Activated CD8-positive, alpha-beta memory T cell treated with anti-CD3 and anti-CD28 coated beads for 36 hours (primary cell): ENCODE measurements around the gene TMEM95. TPM values are rescaled to one million over a fixed set of nuclear protein-coding genes. Genes with fewer than 3 reads are reported as not detected.
"Not testable (repeated sequence)": the region's sequence is repeated elsewhere in the genome, so short reads cannot be mapped to it uniquely, and the experiment has no call there.

Experiments used
- CTCF ChIA-PET: fragments of 350-600 bp; sonication (Branson Sonifier 250); formaldehyde crosslinking; loops from one replicate; lab custom pipeline; 2021; ENCODE audit warnings: antibody characterized with exemption; lab: Charles Lee
- POLR2A ChIA-PET: fragments of 350-600 bp; sonication (Branson Sonifier 250); formaldehyde crosslinking; loops from one replicate; lab custom pipeline; 2021; ENCODE audit warnings: antibody characterized with exemption; lab: Charles Lee
- total RNA-seq, 2 experiments: library from RNA; stranded (reverse); gene quantifications; one replicate each; pipeline ENCODE4 v1.2.3, GENCODE V29; 2021

Gene TMEM95
- total RNA-seq, 2 experiments from 2014 or later: not detected

DNA sequence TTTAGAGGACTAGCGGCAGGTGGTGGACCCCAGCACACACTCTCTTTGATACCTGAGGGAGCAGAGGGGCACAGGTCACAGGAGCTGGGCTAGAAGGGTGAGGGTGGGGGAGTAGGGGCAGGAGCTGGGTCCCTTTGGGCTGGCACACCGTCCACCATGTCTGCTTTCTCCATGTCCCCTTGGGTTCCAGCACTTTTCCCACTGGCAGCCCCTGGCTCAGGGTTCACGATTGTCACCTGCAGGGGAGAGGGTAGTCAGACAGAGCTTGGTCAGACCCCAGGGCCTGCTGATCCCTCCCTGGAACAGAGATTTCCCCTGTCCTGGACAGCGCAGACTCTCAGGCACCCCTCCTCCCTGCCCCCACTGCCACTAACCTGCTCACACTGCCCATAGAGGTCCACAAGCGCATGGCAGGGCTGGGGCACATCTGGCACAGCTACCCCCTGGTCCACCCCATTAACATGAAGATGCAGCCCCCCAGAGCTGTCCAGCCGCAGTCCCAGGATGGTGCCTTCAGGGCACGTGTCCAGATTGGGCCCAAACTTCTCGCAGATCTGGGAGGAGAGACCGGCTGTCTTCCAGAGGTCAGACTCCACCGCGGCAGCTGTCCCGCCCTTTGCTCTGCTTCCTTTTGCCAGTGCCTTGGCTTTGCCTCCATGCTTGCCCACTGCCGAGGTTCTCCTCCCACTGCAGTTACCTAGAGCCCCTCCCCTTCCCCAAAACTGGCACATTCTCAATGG is 36.7 kb upstream of the TMEM95 start:
- ChIA-PET CTCF (interaction anchor here (0.5 to 1.1 kb wide), 2 partner anchors 34 to 133 kb away, joined by 4 read pairs; no protein-coding TSS in a partner anchor), POLR2A (interaction anchor here (0.5 to 1.2 kb wide), 3 partner anchors 11 to 24 kb away, joined by 3 to 7 read pairs (median 4); partner anchors contain the start of gene NEURL4)

DNA sequence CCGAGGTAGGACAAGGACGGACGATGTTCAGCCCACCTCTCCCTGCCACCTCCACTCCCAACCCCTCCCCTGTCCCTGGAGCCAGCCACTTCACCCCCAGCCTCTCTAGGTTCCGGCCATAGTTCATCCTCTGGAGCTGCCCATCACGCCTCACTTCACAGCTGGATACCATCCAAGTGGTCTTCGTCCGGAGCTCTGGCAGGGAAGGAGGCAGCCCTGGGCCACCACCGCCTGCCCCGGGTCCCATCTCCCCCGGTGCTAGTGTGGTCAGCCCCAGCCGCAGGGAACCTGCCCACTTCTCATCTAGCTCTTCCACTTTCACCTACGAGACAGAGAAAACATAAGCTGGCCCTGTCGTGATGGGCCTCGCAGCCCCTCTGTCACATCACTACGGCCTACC is 33.5 kb upstream of the TMEM95 start:
- POLR2A ChIA-PET: no interaction called here
- CTCF ChIA-PET: interaction anchor here (0.6 to 1.4 kb wide), 3 partner anchors 12 to 24 kb away, joined by 3 to 4 read pairs (median 3); partner anchors contain the start of gene ACAP1

DNA sequence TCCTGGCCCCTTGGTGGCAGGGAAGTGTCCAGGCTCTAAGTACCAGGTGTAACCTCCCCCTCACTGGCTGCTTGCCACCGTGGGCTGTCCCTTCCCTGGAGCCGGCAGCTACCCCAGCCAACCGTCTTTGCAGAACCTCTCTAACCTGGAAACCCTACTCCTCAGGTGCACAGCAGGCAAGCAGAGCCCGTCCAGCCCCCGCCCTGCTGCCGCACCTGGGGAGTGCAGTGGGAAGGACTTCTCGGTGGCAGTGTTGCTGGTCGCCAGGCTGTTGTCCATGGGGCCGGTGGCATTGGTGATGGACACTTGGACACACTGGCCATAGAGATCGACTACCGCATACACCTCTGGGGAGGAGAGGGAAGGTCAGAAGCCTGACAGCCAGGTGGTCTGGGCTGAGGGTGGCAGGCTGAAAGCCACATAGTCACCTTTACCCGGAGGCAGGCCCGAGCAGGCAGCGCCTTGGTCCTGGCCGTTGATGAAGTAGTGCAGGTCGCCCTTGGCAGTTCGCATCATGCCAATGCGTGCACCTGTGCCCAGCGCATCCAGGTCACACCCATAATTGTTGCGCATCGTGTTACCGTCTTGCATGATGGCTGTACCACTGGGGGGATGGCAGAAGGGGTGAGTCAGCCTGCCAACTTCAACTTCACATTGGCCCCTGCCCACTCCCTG is 32.3 kb upstream of the TMEM95 start:
- POLR2A ChIA-PET: no interaction called here
- CTCF ChIA-PET: interaction anchor here (2.5 to 2.6 kb wide), 2 partner anchors 14 to 21 kb away, joined by 9 to 16 read pairs; partner anchors contain the start of gene ACAP1

DNA sequence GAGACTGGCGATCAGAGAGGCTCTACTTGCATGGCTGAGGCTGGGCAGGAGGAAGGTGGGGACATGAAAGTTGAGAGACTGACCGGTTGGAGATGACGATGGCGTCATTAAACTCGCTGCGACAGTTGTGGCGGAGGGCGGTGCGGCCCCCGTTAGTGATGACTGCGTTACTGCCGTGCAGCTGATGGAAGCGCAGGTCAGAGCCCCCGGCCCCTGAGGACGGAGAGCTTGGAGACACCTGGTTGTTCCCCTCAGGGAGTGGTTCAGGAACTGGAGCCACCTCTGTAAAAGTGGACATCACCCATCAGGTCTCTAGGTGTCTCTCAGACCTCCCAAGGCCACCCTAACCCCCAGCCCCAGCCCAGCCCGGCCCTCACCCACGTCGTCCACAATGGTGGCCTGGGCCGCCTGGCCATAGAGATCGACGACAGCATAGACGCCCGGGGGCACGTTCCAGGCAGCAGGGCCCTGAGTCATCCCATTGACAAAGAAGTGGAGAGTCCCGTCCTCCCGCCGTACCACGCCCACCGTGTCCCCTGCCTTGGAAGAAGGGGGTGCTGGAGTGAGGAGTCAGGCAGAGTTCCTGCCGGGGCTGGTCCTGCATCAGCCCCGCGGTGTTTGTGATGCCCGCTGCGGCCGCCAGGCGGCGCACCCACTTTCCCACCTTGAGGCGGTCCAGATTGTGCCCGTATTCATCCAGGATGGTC is 31.1 kb upstream of the TMEM95 start:
- ChIA-PET CTCF (interaction anchor here (1.0 to 2.6 kb wide), 3 partner anchors 12 to 364 kb away, joined by 4 to 16 read pairs (median 9); partner anchors contain the start of genes ACAP1, TP53 and WRAP53), POLR2A (no interaction called here)

DNA sequence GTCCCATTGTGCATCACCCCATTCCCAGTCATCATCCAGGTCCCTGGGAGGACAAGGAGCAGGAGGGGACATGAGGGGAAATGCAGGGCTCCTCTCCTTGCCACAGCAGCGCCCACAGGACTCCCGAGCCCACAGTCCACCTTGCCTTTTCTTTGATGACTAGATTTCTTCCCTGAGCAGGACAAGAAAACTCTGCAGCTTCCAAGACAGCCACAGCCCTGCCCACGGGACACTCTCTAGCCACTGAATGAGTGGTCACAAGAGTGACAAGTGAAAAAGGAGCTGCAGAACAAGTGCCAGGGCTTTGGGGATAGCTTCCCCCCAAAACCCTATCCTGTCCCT is 30.5 kb upstream of the TMEM95 start:
- POLR2A ChIA-PET: interaction anchor here (1.0 kb wide), 1 partner anchor 11 kb away, joined by 7 read pairs; no protein-coding TSS in a partner anchor
- CTCF ChIA-PET: interaction anchor here (0.6 to 2.6 kb wide), 6 partner anchors 11 to 363 kb away, joined by 3 to 16 read pairs (median 4); partner anchors contain the start of genes ACAP1, TMEM95, TP53 and WRAP53

DNA sequence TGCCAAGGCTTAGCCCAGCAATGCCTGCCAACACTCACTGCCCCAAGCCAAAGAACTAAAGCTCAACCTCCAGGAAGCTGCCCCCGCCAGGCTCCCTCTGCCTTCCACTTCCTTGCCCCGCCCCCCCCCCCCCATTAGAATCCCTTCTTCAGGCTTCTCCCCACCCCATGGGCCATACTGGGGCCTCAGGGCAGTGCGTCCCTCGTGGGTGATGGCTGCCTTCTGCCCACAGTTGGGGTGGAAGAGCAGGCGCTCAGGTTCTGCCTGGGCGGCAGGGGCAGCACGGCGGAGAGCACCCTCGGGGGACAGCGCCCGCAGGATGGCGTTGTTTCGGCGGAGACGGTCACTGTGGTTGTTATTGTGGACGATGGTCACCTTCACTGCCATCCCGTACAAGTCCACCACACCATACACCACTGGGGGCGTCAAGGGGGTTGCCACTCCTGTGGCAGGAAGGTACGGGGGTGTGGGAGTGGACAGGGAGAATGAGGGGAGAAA is 29.9 kb upstream of the TMEM95 start:
- CTCF ChIA-PET: interaction anchor here (0.6 to 2.6 kb wide), 6 partner anchors 11 to 363 kb away, joined by 3 to 16 read pairs (median 4); partner anchors contain the start of genes ACAP1, TMEM95, TP53 and WRAP53
- POLR2A ChIA-PET: interaction anchor here (1.0 kb wide), 1 partner anchor 12 kb away, joined by 7 read pairs; no protein-coding TSS in a partner anchor

DNA sequence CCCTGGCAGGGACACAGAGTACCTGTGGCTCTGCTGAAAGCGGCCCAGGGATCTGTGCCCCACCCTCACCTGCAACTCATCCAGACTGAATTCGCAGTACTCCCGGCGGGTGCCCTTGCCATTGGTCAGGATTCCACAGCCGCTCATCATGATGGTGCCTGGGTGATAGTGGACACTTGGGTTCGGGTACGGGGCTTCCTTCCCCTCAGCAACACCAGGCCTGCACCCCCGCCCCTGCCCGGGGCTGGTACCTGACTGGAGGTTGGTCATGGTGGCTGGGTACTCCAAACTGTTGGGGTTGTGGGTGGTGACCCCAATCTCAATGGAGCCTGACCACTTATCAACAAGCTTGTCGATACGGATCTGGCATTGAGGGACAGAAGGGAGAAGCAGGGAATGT is 28.8 kb upstream of the TMEM95 start:
- ChIA-PET CTCF (interaction anchor here (1.0 to 1.3 kb wide), 3 partner anchors 10 to 45 kb away, joined by 3 to 4 read pairs (median 4); partner anchors contain the start of genes ACAP1 and SLC2A4), POLR2A (no interaction called here)

DNA sequence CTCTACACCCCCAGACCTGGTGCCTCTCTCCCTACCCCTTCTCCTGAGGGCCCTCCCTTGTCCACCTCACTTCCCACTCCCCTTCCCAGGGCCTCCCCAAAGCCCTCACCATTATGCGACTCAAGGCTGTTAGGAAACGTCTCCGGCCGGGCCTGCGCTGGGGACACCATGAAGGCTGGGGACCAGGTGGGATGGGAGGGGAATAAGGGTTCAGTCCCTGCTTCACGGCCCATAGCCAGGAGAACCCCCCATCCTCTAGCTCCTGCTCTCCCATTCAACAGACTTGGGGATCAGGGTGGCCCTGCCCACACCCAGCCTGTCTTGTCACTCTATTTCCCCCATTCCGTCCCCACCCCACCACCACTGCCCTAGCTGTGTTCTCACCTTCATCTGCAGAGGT is 27.9 kb upstream of the TMEM95 start:
- CTCF ChIA-PET: interaction anchor here (1.0 to 1.3 kb wide), 3 partner anchors 9 to 46 kb away, joined by 3 to 4 read pairs (median 4); partner anchors contain the start of genes ACAP1 and SLC2A4
- POLR2A ChIA-PET: no interaction called here

DNA sequence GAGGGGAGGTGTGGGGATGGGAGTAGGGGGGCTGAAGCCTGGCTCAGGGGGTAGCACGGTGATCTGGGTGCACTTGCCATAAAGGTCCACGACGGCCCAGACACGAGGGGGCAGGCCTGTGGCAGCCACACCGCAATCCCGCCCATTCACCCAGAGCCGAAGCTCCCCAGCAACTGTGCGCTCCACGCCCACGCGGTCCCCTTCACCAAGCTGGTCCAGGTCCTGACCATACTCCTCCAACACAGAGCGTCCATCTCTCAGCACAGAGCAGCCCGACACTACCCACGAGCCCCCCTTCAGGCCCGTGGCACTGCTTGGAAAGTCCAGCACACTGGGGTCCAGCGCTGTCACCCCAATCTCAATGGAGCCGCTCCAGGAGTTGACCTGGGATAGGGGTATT is 27.5 kb upstream of the TMEM95 start:
- POLR2A ChIA-PET: no interaction called here
- CTCF ChIA-PET: no interaction called here

DNA sequence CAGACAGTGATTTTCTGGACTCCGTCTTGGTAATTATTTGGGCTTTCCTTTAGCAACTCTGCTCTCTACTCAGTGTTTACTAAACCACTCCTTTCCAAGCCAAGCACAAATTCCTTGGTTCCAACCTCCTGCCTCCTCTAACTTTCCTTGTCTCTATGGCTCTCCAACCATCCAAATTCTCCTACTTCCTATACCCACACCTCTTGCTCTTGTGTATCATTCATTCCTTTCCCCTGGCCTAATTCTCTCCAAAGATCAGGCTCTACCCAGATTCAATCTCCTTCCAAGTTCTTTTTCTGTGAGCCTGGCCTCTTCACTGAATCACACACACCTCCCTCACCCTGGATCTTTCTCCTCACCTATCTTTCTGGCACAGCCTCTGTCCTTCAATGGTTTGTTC is 26.9 kb upstream of the TMEM95 start:
- CTCF ChIA-PET: interaction anchor here (0.8 to 1.6 kb wide), 3 partner anchors 10 to 93 kb away, joined by 3 to 6 read pairs (median 3); partner anchors contain the start of gene DVL2
- POLR2A ChIA-PET: no interaction called here

DNA sequence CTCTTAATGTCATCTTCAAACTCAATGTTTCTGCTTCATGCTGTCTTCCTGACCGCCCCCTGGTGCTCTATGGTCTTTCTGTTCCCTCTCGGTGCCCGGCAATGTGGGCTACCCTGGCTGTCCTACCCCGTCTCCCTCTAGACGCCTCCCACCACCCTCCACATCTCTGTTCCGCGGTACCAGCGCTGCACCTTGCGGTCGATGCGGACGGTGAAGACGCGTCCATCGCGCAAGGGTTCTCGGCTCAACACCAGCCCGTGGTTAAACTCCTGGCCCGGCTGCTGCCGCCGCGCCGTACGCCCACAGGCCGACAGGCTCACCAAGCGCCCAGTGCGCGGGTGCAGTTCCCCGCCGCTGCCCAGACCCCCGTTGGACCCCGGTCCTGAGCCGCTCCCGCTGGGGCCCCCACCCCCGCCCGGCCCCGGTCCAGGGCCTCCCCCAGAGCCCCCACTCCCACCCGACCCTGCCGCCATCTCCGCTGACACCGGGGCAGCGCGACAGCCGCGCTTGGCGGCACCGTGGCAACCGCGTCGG is 26.0 kb upstream of the TMEM95 start, which contains the start of gene NEURL4:
TSS of gene NEURL4 (minus strand) at position 496 of the 534 bp plus-strand sequence. CDS start at position 473, 23 bp downstream.
- POLR2A ChIA-PET: interaction anchor here (0.8 to 1.9 kb wide), 13 partner anchors 8 to 357 kb away, joined by 3 to 13 read pairs (median 5); partner anchors contain the start of genes GPS2, MPDU1 and TMEM102
- CTCF ChIA-PET: interaction anchor here (0.7 to 2.7 kb wide), 9 partner anchors 9 to 232 kb away, joined by 3 to 11 read pairs (median 4); partner anchors contain the start of genes DVL2, GPS2 and SENP3

DNA sequence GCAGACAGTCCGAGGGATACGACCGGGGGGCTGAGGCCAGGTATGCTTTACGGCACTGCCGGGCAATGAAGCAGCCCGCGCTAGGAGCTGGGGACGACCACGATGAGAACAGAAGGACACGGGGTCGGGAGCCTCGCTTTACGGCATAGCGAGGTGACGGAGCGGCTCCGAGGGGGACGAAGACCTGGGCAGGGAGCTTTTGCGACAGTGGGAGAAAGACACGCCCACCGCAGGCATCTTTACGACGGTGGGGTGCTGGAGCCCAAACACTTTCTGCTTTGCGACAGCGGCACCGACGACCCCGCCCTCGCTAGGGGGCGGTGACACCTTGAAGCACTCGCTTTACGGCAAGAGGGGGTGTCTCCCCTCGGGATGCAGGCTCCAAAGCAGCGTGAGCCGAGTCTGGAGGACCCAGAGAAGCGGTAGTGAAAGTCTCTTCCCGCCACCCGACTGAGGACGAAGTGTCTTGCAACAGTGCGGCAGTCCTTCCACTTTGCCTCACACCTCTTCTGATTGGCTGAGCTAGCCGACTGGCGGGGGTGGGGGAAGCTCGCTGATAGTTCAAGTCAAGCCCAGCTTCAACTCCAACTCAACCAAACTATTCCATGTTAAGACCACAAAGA is 25.5 kb upstream of the TMEM95 start:
- ChIA-PET CTCF (interaction anchor here (0.7 to 2.7 kb wide), 10 partner anchors 9 to 231 kb away, joined by 3 to 11 read pairs (median 4); partner anchors contain the start of genes GPS2 and SENP3), POLR2A (interaction anchor here (0.5 to 1.9 kb wide), 17 partner anchors 9 to 357 kb away, joined by 3 to 13 read pairs (median 5); partner anchors contain the start of genes GPS2, MPDU1, POLR2A and TMEM102)

DNA sequence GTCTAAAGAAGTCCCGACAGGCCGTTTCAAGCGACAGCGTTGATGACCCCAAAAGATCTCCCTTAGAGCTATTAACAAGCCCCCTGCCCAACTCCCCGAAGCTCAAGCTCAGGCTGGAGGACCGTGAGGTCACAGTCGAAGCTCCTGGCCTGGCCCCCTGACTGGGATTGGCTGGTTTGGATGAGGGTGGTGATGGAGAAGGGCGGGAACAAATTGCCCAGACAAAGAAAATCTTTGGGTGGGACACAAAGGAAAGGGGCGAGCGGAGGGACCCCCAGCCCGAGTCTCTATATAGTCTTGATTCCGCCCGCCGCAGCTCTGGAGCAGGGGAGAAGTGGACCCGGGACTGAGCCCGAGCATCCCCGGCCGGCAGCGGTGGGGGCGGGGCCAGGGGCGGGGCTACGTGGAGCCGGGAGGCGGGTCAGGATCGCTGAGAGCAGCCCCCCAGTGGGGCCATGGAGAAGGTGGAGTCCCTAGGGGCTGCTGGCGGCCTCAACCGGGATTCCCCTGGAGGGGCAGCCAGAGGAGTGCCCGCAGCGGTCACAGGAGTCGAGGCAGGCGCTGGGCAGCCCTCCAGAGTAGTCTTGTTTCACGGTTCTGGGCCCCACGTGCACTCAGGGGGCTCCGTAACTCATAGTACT is 24.8 kb upstream of the TMEM95 start:
- ChIA-PET POLR2A (interaction anchor here (0.5 to 1.9 kb wide), 16 partner anchors 10 to 356 kb away, joined by 3 to 13 read pairs (median 5); partner anchors contain the start of genes GPS2, MPDU1, POLR2A and TMEM102), CTCF (interaction anchor here (0.7 to 2.7 kb wide), 8 partner anchors 14 to 231 kb away, joined by 3 to 11 read pairs (median 4); partner anchors contain the start of genes GPS2 and SENP3)

DNA sequence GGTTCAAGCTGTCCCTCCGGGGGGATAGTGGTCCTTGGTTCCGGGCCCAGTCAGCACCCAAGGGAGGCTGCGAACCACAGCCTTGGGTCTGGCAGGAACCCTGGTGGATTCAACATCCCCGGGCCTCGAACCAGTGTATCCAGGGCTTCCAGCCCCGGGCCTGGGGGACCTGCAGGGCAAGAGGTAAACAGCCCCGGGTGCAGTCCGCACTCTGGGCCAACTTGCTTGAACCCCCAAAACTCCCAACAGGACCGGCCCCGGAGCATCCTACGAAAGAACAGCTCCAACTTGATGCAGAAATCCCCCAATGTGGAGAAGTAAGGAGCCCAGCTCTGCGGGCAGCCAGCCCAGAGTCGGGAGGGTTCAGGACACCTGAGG is 24.3 kb upstream of the TMEM95 start:
- ChIA-PET CTCF (interaction anchor here (1.6 to 2.7 kb wide), 2 partner anchors 14 to 25 kb away, joined by 4 to 11 read pairs; no protein-coding TSS in a partner anchor), POLR2A (interaction anchor here (1.9 kb wide), 1 partner anchor 110 kb away, joined by 5 read pairs; no protein-coding TSS in a partner anchor)

DNA sequence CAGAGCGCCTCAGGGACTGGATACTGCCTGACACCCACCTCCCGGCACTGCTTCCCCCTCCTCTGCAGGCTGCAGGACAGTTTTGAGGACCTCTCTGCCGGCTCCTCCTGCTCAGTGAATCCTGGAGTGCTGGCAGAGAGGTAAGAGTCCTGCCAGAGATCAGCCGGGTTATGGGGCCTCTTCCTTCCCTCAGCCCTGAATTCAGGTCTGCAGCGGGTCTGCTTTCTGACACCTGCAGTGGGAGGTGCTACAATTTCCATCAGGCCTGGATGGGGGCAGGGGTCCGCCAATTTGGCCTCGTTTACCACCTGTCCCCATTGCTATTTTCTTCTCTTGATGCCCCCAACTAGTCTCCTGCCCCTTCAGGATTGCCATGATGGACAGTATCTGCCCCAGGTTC is 22.8 kb upstream of the TMEM95 start:
- POLR2A ChIA-PET: no interaction called here
- CTCF ChIA-PET: interaction anchor here (1.6 kb wide), 1 partner anchor 36 kb away, joined by 3 read pairs; no protein-coding TSS in a partner anchor

DNA sequence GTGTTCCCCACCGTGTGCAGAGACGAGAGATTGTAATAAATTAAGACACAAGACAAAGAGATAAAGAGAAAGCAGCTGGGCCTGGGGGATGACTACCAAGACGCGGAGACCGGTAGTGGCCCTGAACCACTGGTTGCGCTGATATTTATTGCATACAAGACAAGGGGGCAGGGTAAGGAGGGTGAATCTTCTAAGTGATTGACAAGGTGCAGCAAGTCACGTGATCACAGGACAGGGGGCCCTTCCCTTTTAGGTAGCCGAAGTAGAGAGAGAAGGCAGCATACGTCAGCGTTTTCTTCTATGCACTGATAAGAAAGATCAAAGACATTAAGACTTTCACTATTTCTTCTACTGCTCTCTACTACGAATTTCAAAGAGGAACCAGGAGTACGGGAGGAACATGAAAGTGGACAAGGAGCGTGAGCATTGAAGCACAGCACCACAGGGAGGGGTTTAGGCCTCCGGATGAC is 22.3 kb upstream of the TMEM95 start:
- POLR2A ChIA-PET: not testable (repeated sequence)
- CTCF ChIA-PET: interaction anchor here (1.6 kb wide), 1 partner anchor 36 kb away, joined by 3 read pairs; no protein-coding TSS in a partner anchor
